GM19397 (cell line): Measurements from ENCODE around the gene CHMP2A.
A peak's percentile ranks its signal among the peaks of the same experiment; 100 is the strongest.

Experiments
- ATAC-seq: cut with Tn5 transposase; IDR thresholded peaks from one replicate; pipeline ENCODE4 v1.9.1; 2021; ENCODE audit warnings: mild to moderate bottlenecking, moderate library complexity; ENCODE audit not compliant: unreplicated experiment

The CHMP2A gene

DNA sequence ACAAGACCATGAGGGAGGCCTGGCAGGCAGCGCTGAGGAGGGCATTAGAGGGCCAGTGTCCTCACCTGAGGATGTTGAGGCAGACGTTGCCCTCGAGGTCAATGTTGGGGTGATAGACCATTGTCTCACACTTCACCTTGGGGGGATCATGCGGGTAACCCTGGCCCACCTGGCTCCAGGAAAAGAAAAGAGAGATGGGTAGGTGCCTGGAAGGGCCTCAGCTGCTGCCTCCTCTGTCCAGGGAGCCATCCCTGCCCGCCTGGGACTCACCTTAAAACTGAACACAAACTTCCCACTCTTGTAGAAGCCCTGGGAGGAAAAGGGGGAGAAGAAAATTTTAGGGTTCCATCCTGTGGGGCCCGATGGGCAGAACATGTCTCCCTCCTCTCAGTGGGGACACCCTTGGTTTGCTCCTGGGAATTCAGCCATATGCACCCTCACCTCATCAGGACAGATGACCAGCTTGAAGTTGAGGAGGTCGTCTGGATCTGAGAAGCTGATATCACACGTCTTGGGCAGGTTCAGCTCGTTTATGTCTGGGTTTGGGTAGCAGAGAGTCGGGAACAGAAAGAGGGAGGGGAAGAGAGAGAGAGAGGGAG is 1.8 kb upstream of the CHMP2A start:
- no peak for ATAC-seq

DNA sequence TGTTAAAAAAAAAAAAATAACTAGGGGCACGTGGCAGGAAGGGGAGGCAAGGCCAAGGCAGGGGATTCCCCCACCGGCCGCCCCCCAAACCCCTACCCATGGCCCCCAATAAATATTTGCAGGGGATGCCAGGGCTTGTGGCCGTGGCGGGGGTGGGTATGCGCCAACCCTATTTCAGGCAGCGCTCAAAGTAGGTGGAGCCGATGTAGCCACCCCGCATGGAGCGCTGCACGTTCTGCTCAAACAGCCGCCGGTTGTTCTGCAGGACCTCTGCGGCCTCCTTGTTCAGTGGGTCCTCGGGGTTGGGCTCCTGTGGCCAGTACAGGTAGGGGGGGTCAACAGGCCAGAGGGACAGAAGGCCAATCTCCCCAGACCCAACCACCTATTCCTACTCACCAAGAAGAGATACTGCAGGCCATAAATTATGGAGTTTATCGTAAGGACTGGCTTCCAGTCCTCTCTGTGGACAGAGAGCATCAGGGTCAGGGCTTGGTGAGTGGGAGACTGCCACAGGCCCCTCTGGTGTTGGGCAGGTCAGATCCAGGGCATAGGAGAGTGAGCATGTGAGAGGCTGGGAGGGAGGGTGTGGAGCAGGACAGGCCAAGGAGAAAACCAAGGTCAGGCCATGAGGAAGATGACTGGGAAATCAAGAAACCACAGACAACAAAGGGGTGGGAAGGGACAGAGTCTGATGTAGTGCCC is 1.2 kb upstream of the CHMP2A start:
- ATAC-seq = no peak

DNA sequence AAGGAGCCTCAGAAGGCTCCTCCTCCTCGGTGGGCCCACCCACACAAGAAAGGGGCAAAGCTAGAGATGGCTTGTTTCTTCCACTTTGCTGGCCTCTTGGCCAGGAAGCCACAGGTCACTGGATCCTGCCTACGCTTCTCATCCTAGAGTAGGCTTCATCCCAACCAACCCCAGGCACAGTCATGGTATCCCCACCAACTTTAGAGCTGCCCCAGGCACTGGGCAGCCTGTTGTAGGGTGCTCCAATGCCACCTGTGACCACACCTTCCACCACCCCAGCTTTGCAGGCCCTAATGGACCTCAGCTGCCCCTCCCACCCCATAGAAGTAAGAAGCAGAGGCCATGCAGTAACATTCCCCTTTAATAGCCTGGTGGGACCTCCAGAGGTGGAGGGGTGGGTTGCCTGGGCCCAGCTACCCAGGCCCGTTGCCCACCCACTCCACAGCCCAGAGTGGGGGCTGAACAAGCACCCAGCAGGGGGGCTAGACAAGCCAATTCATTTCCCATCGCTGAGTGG is 522 bp upstream of the CHMP2A start:
- no peak for ATAC-seq

DNA sequence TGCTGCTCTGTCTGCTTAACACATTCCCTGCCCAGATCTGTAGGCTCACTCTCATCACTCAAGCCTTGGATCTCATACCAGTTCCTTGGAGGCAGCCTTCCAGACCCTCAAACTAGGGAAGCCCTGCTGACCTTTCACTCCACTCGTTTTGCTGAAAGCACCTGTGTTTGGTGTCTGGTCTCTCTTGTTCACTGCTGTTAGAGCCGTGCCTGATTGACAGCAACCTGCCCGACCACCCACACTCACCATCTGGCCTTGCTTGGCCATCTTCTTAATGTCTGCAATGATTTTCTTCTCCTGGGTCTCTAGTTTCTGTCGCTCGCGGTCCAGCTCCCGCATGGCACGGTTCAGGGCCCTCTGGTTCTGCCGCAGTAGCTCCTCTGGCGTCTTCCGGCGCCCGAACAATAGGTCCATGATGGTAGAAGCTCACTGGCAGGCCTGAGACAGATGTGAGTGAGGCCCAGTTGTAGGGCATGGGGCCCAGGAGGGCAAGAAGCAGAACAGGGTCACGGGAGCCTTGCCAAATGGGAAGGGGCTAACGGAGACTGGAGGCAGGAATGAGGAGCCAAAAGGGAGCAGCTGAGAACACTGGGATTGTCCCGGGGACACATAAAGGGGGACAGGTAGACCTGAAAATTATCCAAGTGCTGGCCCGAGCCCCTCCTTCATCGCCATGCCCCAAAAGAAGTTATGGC is 959 bp downstream of the CHMP2A start:
- ATAC-seq = no peak

DNA sequence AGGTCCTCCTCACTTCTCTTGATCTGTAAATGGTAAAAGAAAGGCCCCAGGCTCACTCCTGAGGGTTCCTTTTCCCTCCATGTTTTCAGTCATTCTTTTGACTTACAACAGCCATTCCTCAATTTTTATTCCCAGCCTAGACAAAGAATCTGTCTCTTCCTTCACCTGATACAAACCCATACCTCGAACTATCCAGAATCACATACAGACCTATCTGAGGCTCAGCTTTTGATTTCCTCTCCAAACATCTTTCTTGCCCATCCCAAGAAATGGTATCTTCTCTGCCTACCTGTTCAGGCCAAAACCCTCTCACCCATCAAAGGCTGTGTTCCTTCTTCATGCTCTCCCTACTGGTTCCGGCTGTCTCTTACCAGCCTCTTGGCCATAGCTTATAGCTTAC is 2.2 kb downstream of the CHMP2A start:
- no peak for ATAC-seq

DNA sequence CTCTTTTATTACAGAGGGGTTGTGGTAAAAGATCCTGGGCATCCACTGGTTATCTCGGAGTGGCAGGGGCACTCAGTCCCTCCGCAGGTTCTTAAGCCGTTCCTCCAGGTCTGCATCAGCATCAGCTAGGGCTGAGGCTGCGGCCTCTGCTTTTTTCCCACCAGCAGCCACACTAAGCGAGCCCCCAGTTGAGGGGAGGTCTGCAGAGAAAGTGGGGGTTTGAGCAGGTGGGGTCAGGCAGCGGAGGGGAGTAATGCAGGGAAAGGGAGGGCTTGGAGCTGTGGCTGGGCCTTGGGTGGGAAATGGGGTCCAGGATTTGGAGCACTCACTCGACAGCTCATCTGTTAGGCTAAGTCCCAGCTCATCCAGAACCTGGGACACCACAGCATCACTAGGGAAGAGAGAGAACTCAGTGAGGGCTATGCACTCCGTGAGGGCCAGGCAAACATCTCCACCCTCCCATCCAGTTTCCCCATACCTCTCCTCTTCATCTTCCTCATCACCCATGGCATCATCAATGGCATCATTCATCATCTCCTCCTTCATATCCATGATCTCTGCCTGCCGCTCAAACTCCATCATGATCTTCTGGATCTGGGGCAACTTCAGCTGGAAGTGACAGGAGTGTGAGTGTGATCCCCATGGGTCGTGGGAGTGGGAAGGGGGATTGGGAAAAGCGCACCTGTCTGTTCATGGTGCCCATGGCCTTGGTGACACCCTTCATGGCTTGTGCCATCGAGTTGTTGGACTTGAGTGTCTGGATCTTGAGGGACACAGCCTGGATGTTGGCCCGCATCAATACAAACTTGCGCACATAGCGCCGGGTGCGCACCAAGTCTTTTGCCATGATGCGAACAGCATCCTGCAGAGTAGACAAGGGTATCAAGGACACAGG is 3.1 kb downstream of the CHMP2A start:
- ATAC-seq = no peak

DNA sequence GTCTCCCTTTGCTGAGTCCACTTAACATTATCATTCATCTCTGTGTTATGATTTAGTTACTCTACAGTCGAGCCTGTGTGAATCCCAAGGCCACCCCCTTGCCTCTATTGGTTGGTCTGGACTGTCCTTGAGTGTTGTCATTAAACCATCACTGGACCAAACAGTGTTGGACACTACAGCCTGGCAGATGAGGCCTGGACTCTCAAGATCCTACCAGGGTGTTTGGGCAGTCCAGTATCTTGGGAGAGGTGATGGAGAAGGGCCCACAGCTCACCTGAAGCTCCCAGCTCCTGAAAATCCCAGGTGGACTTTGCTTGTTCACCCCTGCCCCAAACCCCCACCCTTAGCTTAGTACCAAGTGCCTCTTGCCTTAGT is 3.8 kb downstream of the CHMP2A start:
- ATAC-seq = no peak

DNA sequence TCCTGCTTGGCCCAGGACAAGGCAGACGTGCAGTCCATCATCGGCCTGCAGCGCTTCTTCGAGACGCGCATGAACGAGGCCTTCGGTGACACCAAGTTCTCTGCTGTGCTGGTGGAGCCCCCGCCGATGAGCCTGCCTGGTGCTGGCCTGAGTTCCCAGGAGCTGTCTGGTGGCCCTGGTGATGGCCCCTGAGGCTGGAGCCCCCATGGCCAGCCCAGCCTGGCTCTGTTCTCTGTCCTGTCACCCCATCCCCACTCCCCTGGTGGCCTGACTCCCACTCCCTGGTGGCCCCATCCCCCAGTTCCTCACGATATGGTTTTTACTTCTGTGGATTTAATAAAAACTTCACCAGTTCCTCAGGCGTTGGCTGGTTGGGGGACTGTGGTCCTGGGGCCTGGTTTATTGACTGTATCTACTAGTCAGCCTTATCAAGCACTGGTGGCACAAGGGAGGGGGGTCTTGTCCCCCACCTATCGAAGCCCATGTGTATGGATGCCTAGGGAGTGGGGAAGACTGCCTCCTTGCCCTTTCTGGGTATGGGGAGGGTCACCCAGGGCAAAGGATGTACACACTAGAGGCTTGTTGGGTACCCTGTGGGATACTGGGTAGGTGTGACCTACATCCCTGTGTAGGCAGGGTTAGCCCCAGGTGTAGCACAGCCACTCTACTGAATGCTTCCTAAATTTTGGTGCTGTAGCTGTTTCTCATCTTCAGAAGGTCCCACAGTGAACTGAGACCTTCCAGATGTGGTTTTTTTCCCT is 4.4 kb downstream of the CHMP2A start:
- ATAC-seq = no peak

DNA sequence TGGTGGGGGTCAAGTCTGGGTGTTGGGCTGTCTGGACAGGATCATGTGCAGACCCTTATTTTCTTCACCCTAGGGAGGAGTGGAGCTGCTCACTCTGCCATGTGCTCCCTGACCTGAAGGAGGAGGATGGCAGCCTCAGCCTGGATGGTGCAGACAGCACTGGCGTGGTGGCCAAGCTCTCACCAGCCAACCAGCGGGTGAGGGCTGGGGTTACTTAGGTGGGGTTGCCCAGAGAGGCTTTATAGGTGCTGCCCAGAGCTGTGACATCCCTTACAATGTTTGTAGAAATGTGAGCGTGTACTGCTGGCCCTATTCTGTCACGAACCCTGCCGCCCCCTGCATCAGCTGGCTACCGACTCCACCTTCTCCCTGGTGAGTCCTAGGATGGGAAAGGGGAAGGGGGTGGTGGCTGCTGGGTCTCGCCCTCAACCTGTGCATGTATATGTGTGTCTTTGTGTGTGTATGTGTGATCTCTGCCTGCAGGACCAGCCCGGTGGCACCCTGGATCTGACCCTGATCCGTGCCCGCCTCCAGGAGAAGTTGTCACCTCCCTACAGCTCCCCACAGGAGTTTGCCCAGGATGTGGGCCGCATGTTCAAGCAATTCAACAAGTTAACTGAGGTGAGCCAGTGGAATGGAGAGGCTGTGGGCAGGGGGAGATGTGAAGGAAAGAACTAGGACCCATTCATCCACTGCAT is 5.1 kb downstream of the CHMP2A start:
- no peak for ATAC-seq

DNA sequence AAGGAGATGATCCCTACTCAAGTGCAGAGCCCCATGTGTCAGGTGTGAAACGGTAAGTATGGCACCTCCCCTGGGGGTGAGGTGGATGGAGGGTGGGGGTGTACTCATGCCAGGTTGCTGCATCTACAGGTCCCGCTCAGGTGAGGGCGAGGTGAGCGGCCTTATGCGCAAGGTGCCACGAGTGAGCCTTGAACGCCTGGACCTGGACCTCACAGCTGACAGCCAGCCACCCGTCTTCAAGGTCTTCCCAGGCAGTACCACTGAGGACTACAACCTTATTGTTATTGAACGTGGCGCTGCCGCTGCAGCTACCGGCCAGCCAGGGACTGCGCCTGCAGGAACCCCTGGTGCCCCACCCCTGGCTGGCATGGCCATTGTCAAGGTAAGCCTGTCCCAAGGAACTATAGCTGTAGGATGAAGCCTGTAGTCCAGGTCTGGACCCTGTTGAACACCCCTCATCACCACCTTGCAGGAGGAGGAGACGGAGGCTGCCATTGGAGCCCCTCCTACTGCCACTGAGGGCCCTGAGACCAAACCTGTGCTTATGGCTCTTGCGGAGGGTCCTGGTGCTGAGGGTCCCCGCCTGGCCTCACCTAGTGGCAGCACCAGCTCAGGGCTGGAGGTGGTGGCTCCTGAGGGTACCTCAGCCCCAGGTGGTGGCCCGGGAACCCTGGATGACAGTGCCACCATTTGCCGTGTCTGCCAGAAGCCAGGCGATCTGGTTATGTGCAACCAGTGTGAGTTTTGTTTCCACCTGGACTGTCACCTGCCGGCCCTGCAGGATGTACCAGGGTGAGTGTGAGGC is 5.8 kb downstream of the CHMP2A start:
- ATAC-seq = no peak

DNA sequence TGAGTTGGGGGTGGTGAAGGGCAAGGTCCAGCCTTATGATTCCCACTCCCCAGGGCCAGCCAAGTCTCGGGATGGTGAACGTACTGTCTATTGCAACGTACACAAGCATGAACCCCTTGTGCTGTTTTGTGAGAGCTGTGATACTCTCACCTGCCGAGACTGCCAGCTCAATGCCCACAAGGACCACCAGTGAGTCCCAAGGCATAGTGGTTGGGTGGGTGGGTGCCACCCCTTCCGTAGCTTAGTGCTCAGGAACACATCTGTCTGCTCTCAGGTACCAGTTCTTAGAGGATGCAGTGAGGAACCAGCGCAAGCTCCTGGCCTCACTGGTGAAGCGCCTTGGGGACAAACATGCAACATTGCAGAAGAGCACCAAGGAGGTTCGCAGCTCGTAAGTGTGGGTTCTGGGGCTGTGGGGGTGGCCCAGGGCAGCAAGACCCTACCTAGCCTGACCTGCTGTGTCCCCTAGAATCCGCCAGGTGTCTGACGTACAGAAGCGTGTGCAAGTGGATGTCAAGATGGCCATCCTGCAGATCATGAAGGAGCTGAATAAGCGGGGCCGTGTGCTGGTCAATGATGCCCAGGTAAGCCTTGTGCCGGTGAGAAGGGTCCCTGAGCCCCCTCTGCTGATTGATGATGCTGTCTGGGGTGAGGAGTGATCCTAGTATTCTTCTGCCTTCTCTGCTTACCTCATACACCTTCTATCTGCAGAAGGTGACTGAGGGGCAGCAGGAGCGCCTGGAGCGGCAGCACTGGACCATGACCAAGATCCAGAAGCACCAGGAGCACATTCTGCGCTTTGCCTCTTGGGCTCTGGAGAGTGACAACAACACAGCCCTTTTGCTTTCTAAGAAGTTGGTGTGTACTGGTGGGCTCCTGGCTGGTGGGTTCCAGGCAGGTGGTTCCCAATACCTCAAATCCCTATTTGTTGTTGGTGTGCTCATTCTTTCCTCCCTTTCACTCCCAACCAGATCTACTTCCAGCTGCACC is 7.3 kb downstream of the CHMP2A start:
- ATAC-seq = no peak

DNA sequence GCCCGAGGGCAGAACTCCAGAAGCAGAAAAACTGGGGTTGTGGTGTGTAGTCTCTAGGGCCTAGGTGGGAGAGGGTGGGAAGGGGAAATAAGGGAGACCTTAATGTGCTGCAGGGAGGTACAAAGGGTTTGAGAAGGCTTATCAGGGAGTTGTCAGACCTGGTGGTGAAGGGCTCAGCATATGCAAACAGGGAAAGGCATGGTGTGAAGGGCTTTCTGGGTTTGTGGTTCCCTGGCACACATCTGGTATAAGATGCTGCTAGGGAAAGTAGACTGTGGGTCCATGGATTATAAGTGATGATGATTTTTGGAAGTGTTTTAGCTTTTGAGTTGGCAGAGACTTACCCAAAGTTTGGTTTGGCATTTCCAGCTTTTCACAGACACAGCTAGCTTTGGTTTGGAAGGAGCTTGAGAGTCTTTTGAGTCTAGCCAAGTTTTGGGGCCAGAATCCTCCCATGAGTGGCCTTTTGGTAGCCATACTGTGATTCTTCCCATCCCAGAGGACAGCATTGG is 8.8 kb downstream of the CHMP2A start:
- ATAC-seq = no peak

DNA sequence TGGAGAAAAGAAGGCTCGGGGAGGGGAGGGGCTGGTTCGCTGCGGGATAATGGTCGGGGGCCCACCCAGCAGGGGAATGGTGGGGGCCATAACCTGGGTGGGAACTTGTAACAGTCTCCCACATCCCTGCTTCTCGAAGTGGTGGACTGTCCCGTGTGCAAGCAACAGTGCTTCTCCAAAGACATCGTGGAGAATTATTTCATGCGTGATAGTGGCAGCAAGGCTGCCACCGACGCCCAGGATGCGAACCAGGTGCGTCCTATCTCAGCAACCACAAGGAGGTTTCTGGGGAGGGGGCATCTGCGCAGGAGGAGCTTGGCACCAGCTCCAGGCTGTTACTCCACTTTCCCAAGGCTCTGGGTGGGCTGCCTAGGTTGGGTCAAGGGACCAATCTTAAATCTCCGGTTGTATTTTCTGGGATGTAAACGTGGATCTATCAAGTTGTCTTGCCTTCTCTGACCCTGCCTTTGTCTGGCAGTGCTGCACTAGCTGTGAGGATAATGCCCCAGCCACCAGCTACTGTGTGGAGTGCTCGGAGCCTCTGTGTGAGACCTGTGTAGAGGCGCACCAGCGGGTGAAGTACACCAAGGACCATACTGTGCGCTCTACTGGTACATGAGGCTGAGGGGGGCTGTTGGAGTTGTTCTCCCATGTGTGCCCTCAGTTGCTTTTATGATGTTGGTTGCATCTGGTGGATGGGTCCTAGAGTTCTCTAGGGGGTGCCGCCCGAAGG is 9.5 kb downstream of the CHMP2A start:
- ATAC-seq = no peak

DNA sequence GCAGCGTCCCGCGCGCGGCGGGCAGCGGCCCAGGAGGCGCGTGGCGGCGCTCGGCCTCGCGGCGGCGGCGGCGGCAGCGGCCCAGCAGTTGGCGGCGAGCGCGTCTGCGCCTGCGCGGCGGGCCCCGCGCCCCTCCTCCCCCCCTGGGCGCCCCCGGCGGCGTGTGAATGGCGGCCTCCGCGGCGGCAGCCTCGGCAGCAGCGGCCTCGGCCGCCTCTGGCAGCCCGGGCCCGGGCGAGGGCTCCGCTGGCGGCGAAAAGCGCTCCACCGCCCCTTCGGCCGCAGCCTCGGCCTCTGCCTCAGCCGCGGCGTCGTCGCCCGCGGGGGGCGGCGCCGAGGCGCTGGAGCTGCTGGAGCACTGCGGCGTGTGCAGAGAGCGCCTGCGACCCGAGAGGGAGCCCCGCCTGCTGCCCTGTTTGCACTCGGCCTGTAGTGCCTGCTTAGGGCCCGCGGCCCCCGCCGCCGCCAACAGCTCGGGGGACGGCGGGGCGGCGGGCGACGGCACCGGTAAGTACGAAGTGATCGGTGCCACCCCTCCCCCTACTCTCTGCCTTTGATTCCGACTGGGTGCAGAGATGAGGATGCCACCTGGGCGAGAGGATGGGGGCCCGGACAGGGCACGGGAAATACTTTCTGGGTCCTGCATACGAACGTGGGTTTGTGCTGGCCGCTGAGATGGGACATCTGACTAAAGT is 10.2 kb downstream of the CHMP2A start:
- peak; percentile 58 for ATAC-seq

DNA sequence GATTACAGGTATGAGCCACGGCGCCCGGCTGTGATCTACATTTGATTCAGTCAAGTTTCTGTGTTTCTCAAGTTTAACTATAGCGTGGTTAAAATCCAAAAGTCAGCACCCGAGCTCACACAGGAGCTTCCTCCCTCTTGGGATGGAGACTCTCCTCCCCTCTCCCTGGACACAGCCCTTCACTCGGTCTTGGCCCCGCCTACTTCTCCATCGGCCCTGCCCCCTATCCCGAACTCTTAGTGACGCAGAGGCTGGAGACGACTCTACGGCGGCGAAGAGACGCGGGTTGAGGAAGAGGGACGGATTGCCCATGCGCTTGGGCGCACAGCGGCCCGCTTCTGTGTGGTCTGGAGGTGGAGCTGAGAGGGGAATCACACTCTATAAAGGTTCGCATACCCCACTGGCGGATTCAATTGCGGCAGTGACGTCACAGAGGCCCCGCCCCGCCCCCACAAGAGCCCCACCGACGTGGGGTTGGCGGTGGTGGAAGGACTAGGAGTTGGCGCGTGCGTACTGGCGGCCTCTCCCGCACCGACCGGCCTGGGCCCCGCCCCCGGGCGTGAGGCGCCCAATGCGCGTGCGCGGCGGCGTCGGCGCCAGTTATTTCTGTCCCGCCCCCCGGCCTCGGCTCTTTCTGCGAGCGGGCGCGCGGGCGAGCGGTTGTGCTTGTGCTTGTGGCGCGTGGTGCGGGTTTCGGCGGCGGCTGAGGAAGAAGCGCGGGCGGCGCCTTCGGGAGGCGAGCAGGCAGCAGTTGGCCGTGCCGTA is 10.9 kb downstream of the CHMP2A start, which contains the start of gene TRIM28:
TSS of gene TRIM28 (plus strand) at position 239 of the 765 bp plus-strand sequence. CDS start 694 bp downstream, outside the sequence.
- ATAC-seq = peak; percentile 79
